ENCODE measurements around the gene MARCHF10.

GRCh38 chr17:62848334-62848733 is 40.2 kb upstream of the MARCHF10 start:
- TF ChIP-seq CTCF (IDR thresholded peaks at IDR 0.05) (no peak), POLR2A (IDR thresholded peaks at IDR 0.05) (no peak), POLR2AphosphoS5 (IDR thresholded peaks at IDR 0.05) (no peak)
